Measurements from ENCODE around the gene SHLD1.

GRCh38 chr20:5834436-5835005 is 84.3 kb downstream of the SHLD1 start:
- TF ChIP-seq, protein P1, sequence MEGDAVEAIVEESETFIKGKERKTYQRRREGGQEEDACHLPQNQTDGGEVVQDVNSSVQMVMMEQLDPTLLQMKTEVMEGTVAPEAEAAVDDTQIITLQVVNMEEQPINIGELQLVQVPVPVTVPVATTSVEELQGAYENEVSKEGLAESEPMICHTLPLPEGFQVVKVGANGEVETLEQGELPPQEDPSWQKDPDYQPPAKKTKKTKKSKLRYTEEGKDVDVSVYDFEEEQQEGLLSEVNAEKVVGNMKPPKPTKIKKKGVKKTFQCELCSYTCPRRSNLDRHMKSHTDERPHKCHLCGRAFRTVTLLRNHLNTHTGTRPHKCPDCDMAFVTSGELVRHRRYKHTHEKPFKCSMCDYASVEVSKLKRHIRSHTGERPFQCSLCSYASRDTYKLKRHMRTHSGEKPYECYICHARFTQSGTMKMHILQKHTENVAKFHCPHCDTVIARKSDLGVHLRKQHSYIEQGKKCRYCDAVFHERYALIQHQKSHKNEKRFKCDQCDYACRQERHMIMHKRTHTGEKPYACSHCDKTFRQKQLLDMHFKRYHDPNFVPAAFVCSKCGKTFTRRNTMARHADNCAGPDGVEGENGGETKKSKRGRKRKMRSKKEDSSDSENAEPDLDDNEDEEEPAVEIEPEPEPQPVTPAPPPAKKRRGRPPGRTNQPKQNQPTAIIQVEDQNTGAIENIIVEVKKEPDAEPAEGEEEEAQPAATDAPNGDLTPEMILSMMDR (conservative IDR thresholded peaks at IDR 0.05; ENCODE audit: low read depth in 2 of 2): no peak
- TF ChIP-seq POLR2AphosphoS5 (IDR thresholded peaks at IDR 0.05; ENCODE audit: low read depth): no peak
- no peak for TF ChIP-seq EZH2 (IDR thresholded peaks at IDR 0.05; ENCODE audit: low read depth, unreplicated experiment)
- TF ChIP-seq, protein P2, sequence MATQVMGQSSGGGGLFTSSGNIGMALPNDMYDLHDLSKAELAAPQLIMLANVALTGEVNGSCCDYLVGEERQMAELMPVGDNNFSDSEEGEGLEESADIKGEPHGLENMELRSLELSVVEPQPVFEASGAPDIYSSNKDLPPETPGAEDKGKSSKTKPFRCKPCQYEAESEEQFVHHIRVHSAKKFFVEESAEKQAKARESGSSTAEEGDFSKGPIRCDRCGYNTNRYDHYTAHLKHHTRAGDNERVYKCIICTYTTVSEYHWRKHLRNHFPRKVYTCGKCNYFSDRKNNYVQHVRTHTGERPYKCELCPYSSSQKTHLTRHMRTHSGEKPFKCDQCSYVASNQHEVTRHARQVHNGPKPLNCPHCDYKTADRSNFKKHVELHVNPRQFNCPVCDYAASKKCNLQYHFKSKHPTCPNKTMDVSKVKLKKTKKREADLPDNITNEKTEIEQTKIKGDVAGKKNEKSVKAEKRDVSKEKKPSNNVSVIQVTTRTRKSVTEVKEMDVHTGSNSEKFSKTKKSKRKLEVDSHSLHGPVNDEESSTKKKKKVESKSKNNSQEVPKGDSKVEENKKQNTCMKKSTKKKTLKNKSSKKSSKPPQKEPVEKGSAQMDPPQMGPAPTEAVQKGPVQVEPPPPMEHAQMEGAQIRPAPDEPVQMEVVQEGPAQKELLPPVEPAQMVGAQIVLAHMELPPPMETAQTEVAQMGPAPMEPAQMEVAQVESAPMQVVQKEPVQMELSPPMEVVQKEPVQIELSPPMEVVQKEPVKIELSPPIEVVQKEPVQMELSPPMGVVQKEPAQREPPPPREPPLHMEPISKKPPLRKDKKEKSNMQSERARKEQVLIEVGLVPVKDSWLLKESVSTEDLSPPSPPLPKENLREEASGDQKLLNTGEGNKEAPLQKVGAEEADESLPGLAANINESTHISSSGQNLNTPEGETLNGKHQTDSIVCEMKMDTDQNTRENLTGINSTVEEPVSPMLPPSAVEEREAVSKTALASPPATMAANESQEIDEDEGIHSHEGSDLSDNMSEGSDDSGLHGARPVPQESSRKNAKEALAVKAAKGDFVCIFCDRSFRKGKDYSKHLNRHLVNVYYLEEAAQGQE (IDR thresholded peaks at IDR 0.05; ENCODE audit: unreplicated experiment): no peak
- no peak for TF ChIP-seq EZH2phosphoT487 (IDR thresholded peaks at IDR 0.05; ENCODE audit: unreplicated experiment)
- TF ChIP-seq JUNB (IDR thresholded peaks at IDR 0.05; ENCODE audit: unreplicated experiment): no peak
- TF ChIP-seq CREB1 (CRISPR knock-in tag; IDR thresholded peaks at IDR 0.05; ENCODE audit: low read depth): no peak
- no peak for TF ChIP-seq ZNF331 (CRISPR knock-in tag; IDR thresholded peaks at IDR 0.05; ENCODE audit: low read depth)
- no peak for TF ChIP-seq NANOG (IDR thresholded peaks at IDR 0.05; ENCODE audit: borderline replicate concordance)
- no peak for TF ChIP-seq ETS1 (IDR thresholded peaks at IDR 0.05)
- TF ChIP-seq, protein P3, sequence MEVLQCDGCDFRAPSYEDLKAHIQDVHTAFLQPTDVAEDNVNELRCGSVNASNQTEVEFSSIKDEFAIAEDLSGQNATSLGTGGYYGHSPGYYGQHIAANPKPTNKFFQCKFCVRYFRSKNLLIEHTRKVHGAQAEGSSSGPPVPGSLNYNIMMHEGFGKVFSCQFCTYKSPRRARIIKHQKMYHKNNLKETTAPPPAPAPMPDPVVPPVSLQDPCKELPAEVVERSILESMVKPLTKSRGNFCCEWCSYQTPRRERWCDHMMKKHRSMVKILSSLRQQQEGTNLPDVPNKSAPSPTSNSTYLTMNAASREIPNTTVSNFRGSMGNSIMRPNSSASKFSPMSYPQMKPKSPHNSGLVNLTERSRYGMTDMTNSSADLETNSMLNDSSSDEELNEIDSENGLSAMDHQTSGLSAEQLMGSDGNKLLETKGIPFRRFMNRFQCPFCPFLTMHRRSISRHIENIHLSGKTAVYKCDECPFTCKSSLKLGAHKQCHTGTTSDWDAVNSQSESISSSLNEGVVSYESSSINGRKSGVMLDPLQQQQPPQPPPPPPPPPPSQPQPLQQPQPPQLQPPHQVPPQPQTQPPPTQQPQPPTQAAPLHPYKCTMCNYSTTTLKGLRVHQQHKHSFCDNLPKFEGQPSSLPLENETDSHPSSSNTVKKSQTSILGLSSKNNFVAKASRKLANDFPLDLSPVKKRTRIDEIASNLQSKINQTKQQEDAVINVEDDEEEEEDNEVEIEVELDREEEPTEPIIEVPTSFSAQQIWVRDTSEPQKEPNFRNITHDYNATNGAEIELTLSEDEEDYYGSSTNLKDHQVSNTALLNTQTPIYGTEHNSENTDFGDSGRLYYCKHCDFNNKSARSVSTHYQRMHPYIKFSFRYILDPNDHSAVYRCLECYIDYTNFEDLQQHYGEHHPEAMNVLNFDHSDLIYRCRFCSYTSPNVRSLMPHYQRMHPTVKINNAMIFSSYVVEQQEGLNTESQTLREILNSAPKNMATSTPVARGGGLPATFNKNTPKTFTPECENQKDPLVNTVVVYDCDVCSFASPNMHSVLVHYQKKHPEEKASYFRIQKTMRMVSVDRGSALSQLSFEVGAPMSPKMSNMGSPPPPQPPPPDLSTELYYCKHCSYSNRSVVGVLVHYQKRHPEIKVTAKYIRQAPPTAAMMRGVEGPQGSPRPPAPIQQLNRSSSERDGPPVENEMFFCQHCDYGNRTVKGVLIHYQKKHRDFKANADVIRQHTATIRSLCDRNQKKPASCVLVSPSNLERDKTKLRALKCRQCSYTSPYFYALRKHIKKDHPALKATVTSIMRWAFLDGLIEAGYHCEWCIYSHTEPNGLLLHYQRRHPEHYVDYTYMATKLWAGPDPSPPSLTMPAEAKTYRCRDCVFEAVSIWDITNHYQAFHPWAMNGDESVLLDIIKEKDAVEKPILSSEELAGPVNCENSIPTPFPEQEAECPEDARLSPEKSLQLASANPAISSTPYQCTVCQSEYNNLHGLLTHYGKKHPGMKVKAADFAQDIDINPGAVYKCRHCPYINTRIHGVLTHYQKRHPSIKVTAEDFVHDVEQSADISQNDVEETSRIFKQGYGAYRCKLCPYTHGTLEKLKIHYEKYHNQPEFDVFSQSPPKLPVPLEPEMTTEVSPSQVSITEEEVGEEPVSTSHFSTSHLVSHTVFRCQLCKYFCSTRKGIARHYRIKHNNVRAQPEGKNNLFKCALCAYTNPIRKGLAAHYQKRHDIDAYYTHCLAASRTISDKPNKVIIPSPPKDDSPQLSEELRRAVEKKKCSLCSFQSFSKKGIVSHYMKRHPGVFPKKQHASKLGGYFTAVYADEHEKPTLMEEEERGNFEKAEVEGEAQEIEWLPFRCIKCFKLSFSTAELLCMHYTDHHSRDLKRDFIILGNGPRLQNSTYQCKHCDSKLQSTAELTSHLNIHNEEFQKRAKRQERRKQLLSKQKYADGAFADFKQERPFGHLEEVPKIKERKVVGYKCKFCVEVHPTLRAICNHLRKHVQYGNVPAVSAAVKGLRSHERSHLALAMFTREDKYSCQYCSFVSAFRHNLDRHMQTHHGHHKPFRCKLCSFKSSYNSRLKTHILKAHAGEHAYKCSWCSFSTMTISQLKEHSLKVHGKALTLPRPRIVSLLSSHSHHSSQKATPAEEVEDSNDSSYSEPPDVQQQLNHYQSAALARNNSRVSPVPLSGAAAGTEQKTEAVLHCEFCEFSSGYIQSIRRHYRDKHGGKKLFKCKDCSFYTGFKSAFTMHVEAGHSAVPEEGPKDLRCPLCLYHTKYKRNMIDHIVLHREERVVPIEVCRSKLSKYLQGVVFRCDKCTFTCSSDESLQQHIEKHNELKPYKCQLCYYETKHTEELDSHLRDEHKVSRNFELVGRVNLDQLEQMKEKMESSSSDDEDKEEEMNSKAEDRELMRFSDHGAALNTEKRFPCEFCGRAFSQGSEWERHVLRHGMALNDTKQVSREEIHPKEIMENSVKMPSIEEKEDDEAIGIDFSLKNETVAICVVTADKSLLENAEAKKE (CRISPR knock-in tag; IDR thresholded peaks at IDR 0.05): no peak
- no peak for TF ChIP-seq STAT1 (IDR thresholded peaks at IDR 0.05; ENCODE audit: unreplicated experiment)
- no peak for TF ChIP-seq ZNF114 (CRISPR knock-in tag; IDR thresholded peaks at IDR 0.05)
